Pulmonary artery endothelial cell (primary cell): ENCODE results near the gene PLXNC1. TPM values are rescaled to one million over a fixed set of nuclear protein-coding genes. Genes with fewer than 3 reads are reported as not detected.

Source experiments
- DNase-seq: peaks from one replicate; pipeline ENCODE4 v3.0.0-alpha.2; 2011; ENCODE audit warnings: low read depth, low spot score
- total RNA-seq: library from RNA; depleted of rRNA; stranded (reverse); fragments of >200 nt; gene quantifications from 2 replicates; pipeline ENCODE4 v1.2.3, GENCODE V29; 2014

The PLXNC1 gene
- total RNA-seq, 1 donor from 2014 or later: 0.53 TPM

DNA sequence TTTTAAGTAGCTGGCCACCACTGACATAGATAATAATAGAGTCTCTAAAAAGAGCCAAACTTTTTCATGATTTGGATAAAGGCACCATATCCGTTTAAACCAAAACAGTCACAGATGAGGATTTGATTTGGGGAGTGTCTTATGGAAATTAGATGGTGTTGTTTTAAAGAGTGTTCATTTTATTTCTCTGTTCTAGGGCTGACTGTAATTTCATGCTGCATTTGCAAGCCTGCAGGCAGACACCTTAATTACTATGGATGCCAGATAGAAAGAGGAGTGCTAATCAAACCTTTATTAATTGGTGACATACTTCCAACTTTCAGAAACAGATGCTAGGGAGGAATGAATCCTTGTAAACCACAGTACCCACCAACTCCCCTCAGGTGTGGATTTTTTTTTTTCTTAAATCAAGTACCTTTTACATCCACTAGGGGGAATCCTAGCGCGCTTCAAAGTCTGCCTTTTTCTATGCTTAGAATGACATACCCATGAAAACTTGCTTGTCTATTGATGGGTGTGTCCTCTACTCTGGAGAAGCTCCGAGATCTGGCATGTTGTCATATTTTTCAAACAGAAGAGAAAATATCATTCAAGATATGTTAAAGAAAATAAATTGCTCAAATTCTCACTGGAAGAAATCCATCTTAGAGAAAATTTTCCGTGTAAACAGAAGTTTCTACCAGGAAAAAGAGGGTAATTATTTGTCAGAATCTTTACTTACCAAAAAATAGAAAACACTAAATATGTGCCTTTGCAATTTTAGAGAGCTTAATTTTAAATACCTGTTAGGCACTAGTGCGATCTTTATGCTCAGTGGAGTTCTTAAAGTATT is 14.2 kb upstream of the PLXNC1 start:
- DNase-seq: no peak

DNA sequence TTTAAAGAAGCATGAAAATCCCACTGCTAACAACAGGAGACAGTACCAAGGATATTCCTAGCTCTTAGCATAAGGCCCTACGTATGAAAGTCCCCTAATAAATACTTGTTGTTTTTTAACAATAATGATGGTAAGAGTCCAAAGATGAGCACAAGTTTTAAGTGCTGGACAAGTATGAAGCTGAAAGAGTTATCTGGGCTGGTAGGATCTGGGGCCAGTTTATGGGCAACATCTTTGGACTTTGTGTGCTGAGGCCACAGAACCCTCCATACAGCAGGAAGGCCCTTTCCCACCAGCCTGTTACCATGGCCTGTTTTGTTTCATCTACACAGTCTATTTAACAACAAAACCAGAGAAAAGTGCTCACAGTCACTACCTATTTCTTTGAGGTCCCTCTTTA is 12.5 kb upstream of the PLXNC1 start:
- no peak for DNase-seq

DNA sequence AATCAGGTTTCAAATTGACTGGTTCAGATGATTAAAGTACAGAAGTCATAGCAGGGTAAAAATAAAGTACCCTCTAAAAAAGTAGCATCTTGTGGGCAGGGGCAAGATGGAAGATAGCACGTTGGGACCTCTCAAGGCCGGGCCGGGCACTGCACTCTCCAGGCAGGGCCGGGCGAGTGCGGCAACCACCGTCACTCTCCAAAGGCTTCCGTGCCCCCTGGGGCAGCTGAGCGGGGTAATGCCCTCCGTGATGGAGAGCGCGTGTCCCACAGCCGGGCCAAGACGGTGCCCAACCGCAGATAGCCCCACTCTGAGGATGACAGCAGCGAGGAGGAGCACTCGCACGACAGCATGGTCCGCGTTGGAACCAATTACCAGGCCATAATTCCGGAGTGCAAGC is 8.6 kb upstream of the PLXNC1 start:
- no peak for DNase-seq

DNA sequence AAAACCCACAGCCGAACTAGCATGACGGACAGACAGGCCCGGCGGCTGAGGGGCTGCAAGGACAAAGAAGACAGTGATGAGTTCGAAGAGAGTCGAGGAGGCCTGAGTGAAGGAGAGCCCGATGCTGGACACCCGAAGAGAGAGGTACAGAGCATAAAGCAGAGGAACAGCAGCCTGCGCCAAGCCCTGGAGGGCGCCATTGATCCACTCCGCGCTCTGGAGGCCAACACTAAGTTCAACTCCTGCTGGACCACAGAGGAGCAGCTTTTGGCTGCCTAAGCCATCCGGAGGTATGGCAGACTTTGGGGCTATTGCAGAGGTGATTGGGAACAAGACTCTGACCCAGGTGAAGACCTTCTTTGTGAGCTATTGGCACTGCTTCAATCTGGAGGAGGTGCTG is 7.8 kb upstream of the PLXNC1 start:
- DNase-seq: no peak

DNA sequence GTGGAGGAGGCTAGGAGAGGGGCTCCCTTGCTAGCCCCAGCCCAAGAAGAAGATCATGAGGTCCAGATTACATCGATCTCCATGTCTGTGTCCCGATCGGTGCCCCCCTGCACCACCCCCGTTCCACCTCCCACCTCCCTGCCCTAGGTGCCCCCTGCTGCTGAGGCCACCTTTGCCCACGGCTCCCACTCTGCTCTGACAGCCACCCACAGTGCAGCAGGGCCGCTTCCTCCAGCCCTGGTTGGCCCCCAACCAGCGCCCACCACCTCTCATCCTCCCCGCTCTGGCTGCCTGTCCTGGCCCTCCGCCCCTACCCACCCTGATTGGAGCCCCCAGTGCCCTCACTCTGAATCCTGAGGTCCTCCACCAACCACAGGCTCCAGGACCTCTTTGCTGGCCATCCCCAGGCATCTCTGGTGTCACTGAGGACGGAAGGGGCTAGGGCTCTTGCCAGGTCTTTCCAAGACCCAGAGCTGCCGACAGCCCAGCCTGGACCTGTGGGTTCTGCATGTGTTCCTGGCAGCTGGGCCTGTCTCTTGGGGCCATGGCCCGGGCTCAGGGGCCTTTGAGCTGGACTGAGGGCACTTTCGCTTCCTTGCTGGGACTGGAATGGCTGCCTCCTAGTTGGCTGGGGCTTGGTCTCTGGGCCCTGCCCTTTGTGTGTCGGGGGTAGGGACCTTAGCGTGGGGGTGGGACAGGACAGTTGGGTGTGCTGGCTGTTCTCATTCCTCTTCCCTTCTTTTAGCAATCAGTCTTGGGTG is 7.2 kb upstream of the PLXNC1 start:
- no peak for DNase-seq

DNA sequence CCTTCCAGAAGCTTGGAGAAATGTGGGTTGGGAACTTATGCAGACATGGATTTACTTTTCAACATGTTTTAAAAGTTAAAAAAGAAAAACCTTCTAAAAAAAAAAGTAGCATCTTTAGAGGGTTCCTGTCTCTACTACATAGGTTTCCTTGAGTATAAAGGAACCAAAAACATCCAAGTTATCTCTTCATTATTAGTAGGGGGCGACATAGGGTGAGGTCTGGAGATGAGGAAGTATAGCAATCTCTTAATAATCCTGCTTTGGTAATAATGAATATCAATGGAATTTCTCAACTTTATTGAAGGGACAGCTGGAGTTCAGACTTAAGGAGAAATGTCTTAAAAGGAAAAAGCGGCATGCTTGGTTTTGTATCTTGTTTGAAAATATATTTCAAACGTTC is 6.5 kb upstream of the PLXNC1 start:
- DNase-seq: no peak

DNA sequence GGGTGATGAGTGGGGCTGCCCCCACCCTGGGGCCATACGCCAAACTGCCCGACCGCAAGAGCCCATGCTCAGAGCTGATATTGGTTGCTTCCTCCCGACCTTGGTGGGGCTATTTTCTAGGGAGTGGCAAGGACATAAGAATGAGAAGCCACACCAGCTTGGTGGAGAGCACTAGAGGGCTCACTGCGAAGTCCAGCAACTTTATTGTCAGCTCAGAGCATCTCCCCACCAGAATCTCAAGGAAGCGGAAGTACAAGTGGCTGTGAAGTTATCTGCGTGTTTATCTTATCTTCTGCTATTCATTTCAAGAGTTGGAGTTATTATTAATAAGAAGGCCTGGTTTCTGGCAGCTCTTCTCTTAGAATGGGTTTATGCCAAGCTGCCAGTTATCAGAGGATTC is 4.9 kb upstream of the PLXNC1 start:
- DNase-seq: no peak

DNA sequence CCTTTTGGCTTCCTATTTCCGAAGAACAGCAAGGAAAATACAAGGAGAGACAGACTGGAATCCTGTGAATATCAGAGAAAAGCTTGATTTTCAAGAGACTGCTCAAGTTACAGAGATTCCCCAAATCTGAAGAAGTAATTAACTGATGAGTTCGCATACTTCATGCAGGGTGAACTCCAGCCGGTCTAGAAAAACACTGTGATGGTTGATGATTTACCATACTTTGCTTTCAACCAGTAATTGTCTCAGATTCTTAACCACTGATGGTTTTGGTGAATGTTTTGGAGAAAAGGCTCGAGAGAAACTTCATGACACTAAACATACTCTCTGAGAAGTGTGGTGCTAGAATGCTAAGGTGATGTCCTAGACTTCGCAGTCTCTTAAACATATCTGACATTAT is 4.4 kb upstream of the PLXNC1 start:
- no peak for DNase-seq

DNA sequence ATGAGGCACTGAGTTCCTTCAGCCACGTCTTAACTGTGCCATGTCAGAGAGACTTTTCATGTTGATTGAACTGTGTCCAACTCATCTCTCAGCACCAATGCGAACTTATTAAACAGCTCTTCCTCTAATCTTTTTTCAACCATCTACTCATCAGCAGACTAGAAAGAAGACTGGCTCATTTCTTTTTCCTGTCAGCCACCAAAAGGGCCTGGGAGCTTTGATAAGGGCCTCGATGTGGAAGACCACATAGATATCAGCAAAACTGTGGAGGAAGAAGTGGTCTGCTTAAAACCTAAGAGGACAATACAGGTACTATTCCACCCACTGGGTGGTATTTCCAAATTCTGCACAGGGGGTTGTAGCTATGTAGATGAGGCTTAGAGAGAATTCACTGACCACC is 3.6 kb upstream of the PLXNC1 start:
- DNase-seq: no peak

DNA sequence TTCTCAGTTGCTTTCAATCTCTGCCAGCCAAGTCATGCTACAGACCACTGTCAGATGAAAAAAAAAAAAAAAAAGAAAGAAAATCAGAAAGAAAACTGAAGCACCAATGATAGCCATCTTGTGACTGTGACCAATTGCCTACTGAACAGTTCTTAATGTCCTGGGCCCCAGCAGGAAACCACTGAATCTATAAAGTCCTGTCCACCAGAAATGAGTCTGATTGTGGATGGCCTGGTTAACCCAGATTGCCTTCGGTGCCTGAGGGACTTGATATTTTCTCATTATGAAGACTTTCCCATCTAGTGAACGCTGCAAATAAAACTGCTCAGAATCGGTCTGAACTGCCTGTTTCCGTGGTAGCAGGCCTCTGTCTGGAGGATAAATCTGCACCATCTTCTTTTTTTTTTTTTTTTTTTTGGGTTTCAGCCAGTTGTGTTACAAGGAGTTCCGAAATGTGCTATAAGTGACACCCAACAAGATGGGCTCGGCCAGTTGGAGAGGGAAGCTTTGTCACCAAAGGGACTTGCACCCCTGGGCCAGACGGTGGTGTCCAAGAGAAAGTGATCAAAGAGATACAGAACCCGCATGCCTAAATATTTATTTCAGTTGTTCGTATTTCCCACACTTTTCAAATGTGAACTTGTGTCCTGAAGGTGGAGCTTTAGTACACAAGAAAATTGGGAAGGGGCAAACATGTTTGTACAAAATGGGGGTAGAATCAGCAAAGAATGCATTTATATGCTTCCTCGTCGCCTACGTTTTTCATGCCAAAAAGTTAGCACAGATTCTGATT is 3.0 kb upstream of the PLXNC1 start:
- DNase-seq: no peak

DNA sequence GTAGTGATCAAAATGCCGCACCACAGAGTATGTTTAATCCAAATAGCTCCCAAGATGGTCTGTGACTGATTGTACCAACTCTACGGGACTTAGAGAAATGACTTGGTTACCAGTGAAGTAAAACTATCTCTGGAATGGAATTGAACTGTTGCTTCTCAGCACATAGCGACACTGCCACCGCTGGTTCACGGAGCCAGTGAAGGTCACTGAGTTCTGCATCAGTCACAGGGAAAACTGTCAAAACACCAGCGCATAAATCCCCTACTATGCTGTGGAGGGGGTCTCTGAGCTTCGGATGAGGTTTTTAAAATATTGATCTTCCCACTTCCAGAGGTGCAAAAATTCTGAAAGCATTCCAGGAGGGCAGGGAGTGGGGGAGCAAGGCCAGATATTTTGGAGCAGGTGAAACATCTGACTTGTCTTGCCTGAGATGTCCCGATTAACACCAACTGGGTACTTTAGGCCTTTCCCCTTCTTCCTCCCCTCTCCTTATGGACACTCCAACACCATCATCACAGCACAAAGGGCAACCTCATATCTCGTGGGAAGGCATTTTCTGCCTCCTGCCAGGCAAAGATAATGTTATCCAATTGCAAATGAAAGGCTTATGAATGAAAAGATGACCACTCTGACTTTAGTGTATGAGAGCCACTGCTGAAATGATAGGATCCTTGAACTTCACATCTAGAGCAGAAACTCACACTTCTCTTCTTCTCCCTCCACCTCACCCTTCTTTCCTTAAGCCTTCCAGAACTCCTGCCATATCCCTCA is 2.0 kb upstream of the PLXNC1 start:
- DNase-seq: no peak

DNA sequence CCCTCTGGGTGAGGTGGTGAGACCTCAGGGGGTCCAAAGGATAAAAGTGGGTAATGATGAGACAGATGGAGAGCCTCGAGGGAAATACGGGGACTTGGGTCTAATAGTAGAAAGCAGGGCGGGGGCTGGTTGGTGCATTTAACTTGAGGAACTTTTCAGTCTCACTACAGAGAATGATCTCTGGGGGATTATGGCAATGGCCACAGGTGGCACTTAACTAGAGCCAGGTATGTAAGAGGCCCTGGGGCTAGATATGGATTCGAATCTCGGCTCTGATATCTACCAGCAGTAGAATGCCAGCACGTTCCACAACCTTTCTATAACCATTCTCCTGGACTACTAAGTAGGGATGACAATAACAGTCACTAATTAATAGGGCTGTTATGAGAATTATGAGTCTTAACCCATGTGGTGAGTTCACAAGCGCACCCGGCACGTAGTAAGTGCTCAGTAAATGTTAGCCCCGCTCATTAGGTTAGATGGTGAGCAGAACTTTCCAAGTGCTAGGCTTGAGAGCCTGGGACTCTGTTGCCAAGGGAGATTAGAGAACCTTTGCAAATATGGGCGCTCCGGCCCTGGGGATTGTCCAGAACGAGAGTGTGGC is 888 bp upstream of the PLXNC1 start:
- no peak for DNase-seq

DNA sequence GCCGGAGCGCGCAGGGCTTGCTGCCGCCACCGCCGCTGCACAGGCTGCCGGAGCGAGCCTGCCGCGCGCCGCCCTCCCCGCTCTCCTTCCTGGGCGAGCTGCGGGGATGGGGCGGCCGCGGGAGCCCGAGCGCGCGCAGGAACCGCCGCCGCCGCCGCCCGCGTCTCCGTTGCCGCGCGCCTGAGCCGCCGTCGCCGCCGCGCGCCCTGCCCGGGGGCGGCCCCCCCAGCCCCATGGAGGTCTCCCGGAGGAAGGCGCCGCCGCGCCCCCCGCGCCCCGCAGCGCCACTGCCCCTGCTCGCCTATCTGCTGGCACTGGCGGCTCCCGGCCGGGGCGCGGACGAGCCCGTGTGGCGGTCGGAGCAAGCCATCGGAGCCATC is 352 bp downstream of the PLXNC1 start:
- no peak for DNase-seq

DNA sequence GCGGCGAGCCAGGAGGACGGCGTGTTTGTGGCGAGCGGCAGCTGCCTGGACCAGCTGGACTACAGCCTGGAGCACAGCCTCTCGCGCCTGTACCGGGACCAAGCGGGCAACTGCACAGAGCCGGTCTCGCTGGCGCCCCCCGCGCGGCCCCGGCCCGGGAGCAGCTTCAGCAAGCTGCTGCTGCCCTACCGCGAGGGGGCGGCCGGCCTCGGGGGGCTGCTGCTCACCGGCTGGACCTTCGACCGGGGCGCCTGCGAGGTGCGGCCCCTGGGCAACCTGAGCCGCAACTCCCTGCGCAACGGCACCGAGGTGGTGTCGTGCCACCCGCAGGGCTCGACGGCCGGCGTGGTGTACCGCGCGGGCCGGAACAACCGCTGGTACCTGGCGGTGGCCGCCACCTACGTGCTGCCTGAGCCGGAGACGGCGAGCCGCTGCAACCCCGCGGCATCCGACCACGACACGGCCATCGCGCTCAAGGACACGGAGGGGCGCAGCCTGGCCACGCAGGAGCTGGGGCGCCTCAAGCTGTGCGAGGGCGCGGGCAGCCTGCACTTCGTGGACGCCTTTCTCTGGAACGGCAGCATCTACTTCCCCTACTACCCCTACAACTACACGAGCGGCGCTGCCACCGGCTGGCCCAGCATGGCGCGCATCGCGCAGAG is 873 bp downstream of the PLXNC1 start:
- no peak for DNase-seq

DNA sequence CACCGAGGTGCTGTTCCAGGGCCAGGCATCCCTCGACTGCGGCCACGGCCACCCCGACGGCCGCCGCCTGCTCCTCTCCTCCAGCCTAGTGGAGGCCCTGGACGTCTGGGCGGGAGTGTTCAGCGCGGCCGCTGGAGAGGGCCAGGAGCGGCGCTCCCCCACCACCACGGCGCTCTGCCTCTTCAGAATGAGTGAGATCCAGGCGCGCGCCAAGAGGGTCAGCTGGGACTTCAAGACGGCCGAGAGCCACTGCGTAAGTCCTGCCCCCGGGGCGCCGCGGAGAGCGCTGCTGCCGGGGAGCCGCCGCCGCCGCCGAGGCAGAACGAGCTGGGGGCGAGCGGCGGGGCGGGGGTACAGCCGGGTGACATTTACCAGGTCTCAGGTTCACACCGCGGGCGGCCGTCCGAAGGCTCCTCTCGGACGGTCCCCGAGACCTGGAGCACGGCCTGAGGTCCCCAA is 1.4 kb downstream of the PLXNC1 start:
- DNase-seq: no peak

DNA sequence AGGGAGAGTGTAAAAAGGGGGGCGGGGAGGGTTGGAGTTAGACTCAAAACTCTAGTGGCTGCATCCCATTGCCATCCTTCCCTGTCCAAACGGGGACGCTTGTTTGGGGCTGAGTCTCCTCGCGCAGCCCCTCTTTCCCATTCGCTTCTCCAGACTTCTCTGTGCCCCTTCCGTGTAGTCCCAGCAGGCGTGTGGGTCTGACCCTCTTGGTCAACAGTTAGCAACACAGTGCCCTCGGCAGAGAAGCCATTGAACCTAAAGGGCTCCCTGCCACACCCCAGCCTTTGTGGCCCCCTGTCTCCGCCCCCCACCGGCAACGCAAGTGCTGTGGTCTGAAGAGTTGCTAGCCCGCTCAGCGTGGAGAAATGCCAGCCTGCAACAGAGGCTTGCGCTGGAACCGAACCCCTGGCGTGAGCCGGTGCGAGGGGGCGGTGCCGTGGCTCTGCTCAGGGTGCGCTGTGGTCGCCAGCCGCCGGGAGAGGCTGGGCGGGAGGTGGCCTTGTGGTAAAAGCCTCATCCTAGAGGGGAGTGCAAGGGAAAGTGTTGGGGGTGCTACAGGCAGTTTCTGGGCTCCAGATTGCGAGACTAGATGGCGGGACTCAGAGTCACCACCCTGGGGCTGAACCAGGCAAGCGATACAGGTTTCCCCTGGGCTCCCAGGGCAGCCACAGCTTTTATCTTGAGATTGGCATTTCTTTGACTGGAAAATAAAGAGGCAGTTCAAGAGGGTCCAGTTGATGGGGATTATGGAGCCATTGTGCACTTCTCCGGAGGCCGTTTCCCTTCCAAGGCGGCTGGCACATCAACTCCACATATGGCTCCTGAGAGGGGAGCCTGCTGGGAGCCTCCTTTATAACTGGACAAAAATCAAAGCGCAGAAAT is 2.1 kb downstream of the PLXNC1 start:
- no peak for DNase-seq

DNA sequence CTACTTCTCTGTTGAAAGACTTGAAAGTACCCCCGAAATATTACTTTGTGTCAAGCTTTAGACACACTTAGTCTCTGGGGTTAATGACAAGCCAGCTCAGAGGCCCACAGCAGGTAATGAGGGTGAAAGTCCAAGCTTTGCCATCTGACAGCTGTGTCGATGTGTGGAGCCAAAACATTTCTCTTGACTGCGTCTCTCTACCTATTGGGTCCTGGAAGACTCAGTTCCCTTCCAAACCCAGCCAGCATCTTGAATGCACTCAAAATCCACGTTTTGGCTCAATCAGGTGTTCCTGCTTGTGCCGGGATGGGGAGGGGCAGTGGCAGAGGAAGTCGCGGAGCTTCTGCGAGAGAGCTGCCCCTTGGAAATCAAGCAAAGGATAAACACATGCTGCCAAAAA is 3.2 kb downstream of the PLXNC1 start:
- DNase-seq: no peak

DNA sequence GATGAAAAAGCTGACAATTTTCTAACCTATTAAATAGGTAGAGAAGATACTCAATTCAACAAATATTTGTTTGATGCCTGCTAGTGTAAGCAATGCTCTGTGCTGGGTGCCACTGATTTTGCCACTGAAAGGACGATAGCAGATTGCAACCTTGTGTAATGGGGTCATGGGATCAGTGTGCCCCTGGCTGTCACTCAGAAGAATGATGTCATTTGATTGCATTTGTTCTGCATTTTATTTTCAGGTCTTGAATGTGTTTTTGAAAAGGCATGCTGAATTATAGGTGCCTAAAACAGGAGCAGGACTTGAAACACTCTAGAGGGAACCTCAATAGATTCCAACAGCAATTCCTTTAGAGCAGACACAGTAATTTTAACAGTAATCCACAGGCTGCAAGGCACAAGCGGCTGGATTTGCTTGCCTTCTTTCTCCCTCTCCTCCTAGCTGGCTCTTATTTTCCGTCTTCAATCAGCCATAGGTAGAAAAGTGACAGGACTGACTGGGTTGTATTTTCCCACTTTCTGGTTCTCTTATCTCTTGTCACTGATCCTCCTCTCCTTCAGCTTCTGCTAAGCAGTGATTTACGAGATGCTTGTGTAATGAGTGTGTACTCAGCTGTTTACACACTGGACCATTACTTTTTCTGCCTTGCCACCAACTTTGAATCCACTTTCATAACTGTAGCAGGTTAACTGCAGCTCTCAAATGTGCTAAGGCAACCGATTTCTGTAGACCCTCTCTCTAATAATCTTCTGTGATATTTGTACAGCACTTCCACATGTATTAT is 4.1 kb downstream of the PLXNC1 start:
- no peak for DNase-seq

DNA sequence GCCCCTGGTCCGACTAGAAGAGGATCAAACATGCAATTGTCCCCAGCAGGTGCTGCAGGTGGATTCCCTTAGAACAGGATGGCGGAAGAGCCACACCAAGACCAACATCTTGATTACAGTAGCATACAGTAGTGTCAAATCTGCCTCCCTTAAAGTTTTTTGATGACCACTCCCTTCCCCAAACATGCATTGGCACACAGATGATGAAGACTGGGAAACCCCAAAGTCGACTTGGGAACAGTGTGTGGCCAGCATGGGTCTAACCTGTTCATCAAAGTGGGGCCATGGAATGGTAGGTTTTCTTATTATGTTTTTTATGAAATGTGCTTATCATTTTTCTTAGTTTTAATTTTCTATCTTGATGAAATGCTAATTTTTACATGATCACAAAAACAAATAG is 8.8 kb downstream of the PLXNC1 start:
- no peak for DNase-seq
